Testis (tissue), 3 donors: ENCODE results near the gene PTGDS. TPM values are rescaled to one million over a fixed set of nuclear protein-coding genes. Genes with fewer than 3 reads are reported as not detected.
A peak's percentile ranks its signal among the peaks of the same experiment; 100 is the strongest.
"Not testable (repeated sequence)": the region's sequence is repeated elsewhere in the genome, so short reads cannot be mapped to it uniquely, and the experiment has no call there.

Experiments
- DNase-seq: peaks from one replicate; pipeline ENCODE4 v3.0.0-alpha.2; 2019
- H3K27ac ChIP-seq, 2 donors: fragments of 200-600 bp; sonication (generic); one replicate each; pipeline ENCODE4 v1.5.1; 2019
- H3K27me3 ChIP-seq: fragments of 200-600 bp; sonication (generic); one replicate; pipeline ENCODE4 v1.5.1; 2019
- H3K36me3 ChIP-seq: fragments of 200-600 bp; sonication (generic); one replicate; pipeline ENCODE4 v1.5.1; 2017; ENCODE audit warnings: low read depth; ENCODE audit errors: missing control alignments
- H3K4me1 ChIP-seq: fragments of 200-600 bp; sonication (generic); one replicate; pipeline ENCODE4 v1.5.1; 2019
- H3K4me3 ChIP-seq, 2 donors: fragments of 200-600 bp; sonication (generic); one replicate each; pipeline ENCODE4 v1.5.1; 2017 to 2019
- H3K9me3 ChIP-seq: fragments of 200-600 bp; sonication (generic); one replicate; pipeline ENCODE4 v1.5.1; 2017
- CTCF ChIP-seq, 3 experiments: fragments of 450-650 bp in 2 of 3; fragments of 200-600 bp in 1 of 3; sonication (generic) in 1 of 3; IDR thresholded peaks; one replicate each; pipeline ENCODE4 v1.5.1; 2016 to 2019; ENCODE audit warnings: antibody characterized with exemption in 3 of 3, mild to moderate bottlenecking in 2 of 3, moderate library complexity in 1 of 3
- POLR2A ChIP-seq: fragments of 450-650 bp; IDR thresholded peaks from one replicate; pipeline ENCODE4 v1.6.1; 2017; ENCODE audit warnings: antibody characterized with exemption, mild to moderate bottlenecking, moderate library complexity
- WGBS, 2 donors: methylation state at CpG; one replicate each; pipeline ENCODE4 v1.1.5; 2018; 5-methylcytosine and 5-hydroxymethylcytosine counted together
- intact Hi-C: fragments of 100-400 bp; cut with DNase I; formaldehyde crosslinking; loops from one replicate; pipeline ENCODE4 v1.15.1; 2023; ENCODE audit warnings: low total_unique reads
- polyA plus RNA-seq: library from polyadenylated mRNA; stranded (reverse); fragments of 350-450 nt; fragmentation: Illumina TruSeq; extraction: RNeasy Lipid Tissue Mini Kit (QIAGEN cat#74804); gene quantifications from one replicate; pipeline ENCODE4 v1.2.3, GENCODE V29; 2014; ENCODE audit warnings: low read depth, low replicate concordance; ENCODE audit not compliant: insufficient read depth
- total RNA-seq, 2 donors: library from RNA; depleted of rRNA; stranded (reverse); fragments of >200 nt; gene quantifications; one replicate each; pipeline ENCODE4 v1.2.3, GENCODE V29; 2016

Gene PTGDS
- total and polyA plus RNA-seq, 3 donors from 2014 or later = 4,976 to 5,948 (median 5,554) TPM

- peak in 2 of 3 experiments; percentile 34 to 53 for TF ChIP-seq CTCF (IDR thresholded peaks at IDR 0.05)
- H3K36me3 ChIP-seq, H3K27me3 ChIP-seq, H3K27ac ChIP-seq, H3K9me3 ChIP-seq, intact Hi-C loops, DNase-seq, H3K4me3 ChIP-seq: not testable (repeated sequence)
- peaks cover 22% of the 10 kb centered on the region for H3K4me1 ChIP-seq
- 56 to 64% methylated on average over 17 of the region's 17 CpGs for WGBS, 2 donors
Observed at GRCh38 chr9:137004285-137004684, 27.0 kb downstream of the PTGDS start.

- Histone ChIP-seq H3K27ac (peak overlapping the region in 1 of 2 donors; percentile 14), H3K36me3 (no peaks in the 10 kb centered on the region), H3K4me3 (no peak overlapping the region), H3K9me3 (no peaks in the 10 kb centered on the region), H3K27me3 (no peaks in the 10 kb centered on the region), H3K4me1 (peaks cover 22% of the 10 kb centered on the region)
- TF ChIP-seq POLR2A (no peak), CTCF (IDR thresholded peaks at IDR 0.05) (no peak)
- intact Hi-C loops = no loop called here
- no peak for DNase-seq
- WGBS, 2 donors = 49 to 76% methylated on average over 22 to 24 of the region's 24 CpGs
Observed at GRCh38 chr9:137006116-137007003, 29.1 kb downstream of the PTGDS start.

- TF ChIP-seq CTCF (IDR thresholded peaks at IDR 0.05) = no peak
- no peak for TF ChIP-seq POLR2A
- Histone ChIP-seq H3K36me3 (no peaks in the 10 kb centered on the region), H3K9me3 (no peaks in the 10 kb centered on the region), H3K27me3 (no peaks in the 10 kb centered on the region), H3K27ac (no peak overlapping the region), H3K4me3 (no peak overlapping the region), H3K4me1 (peaks cover 22% of the 10 kb centered on the region)
- 61 to 65% methylated on average over 26 to 30 of the region's 30 CpGs for WGBS, 2 donors
- intact Hi-C loops = no loop called here
- peak; percentile 68 for DNase-seq
Observed at GRCh38 chr9:137007108-137007815, 30.0 kb downstream of the PTGDS start.

GRCh38 chr9:137007816-137008270 lies 30.5 kb downstream of the PTGDS start:
- WGBS, 2 donors = 74% methylated on average over 13 of the region's 13 CpGs; no CpG with 5 or more reads in 1 of the 2 donors
- H3K9me3 ChIP-seq = no peaks in the 10 kb centered on the region
- no peak overlapping the region for H3K4me3 ChIP-seq
- no peaks in the 10 kb centered on the region for H3K36me3 ChIP-seq
- no peak for TF ChIP-seq CTCF (IDR thresholded peaks at IDR 0.05)
- no peak for TF ChIP-seq POLR2A
- no peak for DNase-seq
- no peaks in the 10 kb centered on the region for H3K27me3 ChIP-seq
- H3K27ac ChIP-seq = no peak overlapping the region
- intact Hi-C loops = no loop called here
- H3K4me1 ChIP-seq = peaks cover 22% of the 10 kb centered on the region
